Activated naive CD8-positive, alpha-beta T cell treated with anti-CD3 and anti-CD28 coated beads for 36 hours (primary cell): ENCODE results near the gene LARGE1. TPM values are rescaled to one million over a fixed set of nuclear protein-coding genes. Genes with fewer than 3 reads are reported as not detected.

ENCODE experiments used
- DNase-seq: peaks from one replicate; pipeline ENCODE4 v3.0.0; 2021
- H3K27ac Mint-ChIP-seq: one replicate; pipeline ENCODE4 v1.8.0; 2022; ENCODE audit warnings: mild to moderate bottlenecking, moderate library complexity, mixed read lengths
- H3K27me3 Mint-ChIP-seq: one replicate; pipeline ENCODE4 v1.8.0; 2022; ENCODE audit warnings: mild to moderate bottlenecking, mixed read lengths
- H3K36me3 Mint-ChIP-seq: one replicate; pipeline ENCODE4 v1.8.0; 2021; ENCODE audit warnings: mild to moderate bottlenecking, mixed read lengths
- H3K4me1 Mint-ChIP-seq: one replicate; pipeline ENCODE4 v1.8.0; 2021; ENCODE audit warnings: mixed read lengths
- H3K4me3 Mint-ChIP-seq: one replicate; pipeline ENCODE4 v1.8.0; 2022; ENCODE audit warnings: mild to moderate bottlenecking, moderate library complexity, mixed read lengths
- H3K9me3 Mint-ChIP-seq: one replicate; pipeline ENCODE4 v1.8.0; 2022; ENCODE audit warnings: mixed read lengths
- total RNA-seq, 2 experiments: library from RNA; stranded (reverse); gene quantifications; one replicate each; pipeline ENCODE4 v1.2.3, GENCODE V29; 2021

LARGE1 gene
- total RNA-seq, 2 experiments from 2014 or later, result 0.28 to 0.93 TPM

GRCh38 chr22:33326540-33327295 is 593.6 kb downstream of the LARGE1 start:
- H3K27me3 Mint-ChIP-seq, result peaks cover 4% of the 10 kb centered on the region
- DNase-seq, result no peak
- H3K4me3 Mint-ChIP-seq, result no peak overlapping the region
- H3K27ac Mint-ChIP-seq, result no peak overlapping the region
- H3K36me3 Mint-ChIP-seq, result no peaks in the 10 kb centered on the region
- H3K4me1 Mint-ChIP-seq, result peaks cover 1% of the 10 kb centered on the region
- H3K9me3 Mint-ChIP-seq, result no peaks in the 10 kb centered on the region

- H3K27ac Mint-ChIP-seq, result no peak overlapping the region
- no peak overlapping the region for H3K4me3 Mint-ChIP-seq
- H3K36me3 Mint-ChIP-seq, result no peaks in the 10 kb centered on the region
- H3K27me3 Mint-ChIP-seq, result peaks cover 4% of the 10 kb centered on the region
- H3K9me3 Mint-ChIP-seq, result no peaks in the 10 kb centered on the region
- no peak for DNase-seq
- peaks cover 3% of the 10 kb centered on the region for H3K4me1 Mint-ChIP-seq
Observed at GRCh38 chr22:33325232-33326004, 594.9 kb downstream of the LARGE1 start.

GRCh38 chr22:33324228-33324627 is 596.0 kb downstream of the LARGE1 start:
- no peak overlapping the region for H3K4me3 Mint-ChIP-seq
- H3K27ac Mint-ChIP-seq, result no peak overlapping the region
- H3K36me3 Mint-ChIP-seq, result no peaks in the 10 kb centered on the region
- H3K4me1 Mint-ChIP-seq, result peaks cover 2% of the 10 kb centered on the region
- H3K27me3 Mint-ChIP-seq, result peaks cover 4% of the 10 kb centered on the region
- H3K9me3 Mint-ChIP-seq, result no peaks in the 10 kb centered on the region
- DNase-seq, result no peak

- Mint-ChIP-seq H3K4me3 (no peak overlapping the region), H3K9me3 (no peaks in the 10 kb centered on the region), H3K4me1 (peaks cover 1% of the 10 kb centered on the region), H3K36me3 (no peaks in the 10 kb centered on the region), H3K27me3 (no peaks in the 10 kb centered on the region), H3K27ac (no peak overlapping the region)
- DNase-seq, result peak; percentile 3
Observed at GRCh38 chr22:33321466-33321865, 598.8 kb downstream of the LARGE1 start.

GRCh38 chr22:33315954-33316353 is 604.3 kb downstream of the LARGE1 start:
- Mint-ChIP-seq H3K27ac (no peak overlapping the region), H3K9me3 (no peaks in the 10 kb centered on the region), H3K27me3 (no peaks in the 10 kb centered on the region), H3K36me3 (no peaks in the 10 kb centered on the region), H3K4me3 (no peak overlapping the region), H3K4me1 (no peaks in the 10 kb centered on the region)
- no peak for DNase-seq

GRCh38 chr22:33315117-33315516 is 605.2 kb downstream of the LARGE1 start:
- H3K36me3 Mint-ChIP-seq, result no peaks in the 10 kb centered on the region
- no peak for DNase-seq
- no peak overlapping the region for H3K4me3 Mint-ChIP-seq
- H3K27me3 Mint-ChIP-seq, result no peaks in the 10 kb centered on the region
- H3K4me1 Mint-ChIP-seq, result no peaks in the 10 kb centered on the region
- no peak overlapping the region for H3K27ac Mint-ChIP-seq
- no peaks in the 10 kb centered on the region for H3K9me3 Mint-ChIP-seq

- no peak for DNase-seq
- Mint-ChIP-seq H3K4me1 (no peaks in the 10 kb centered on the region), H3K36me3 (no peaks in the 10 kb centered on the region), H3K27me3 (no peaks in the 10 kb centered on the region), H3K27ac (no peak overlapping the region), H3K4me3 (no peak overlapping the region), H3K9me3 (no peaks in the 10 kb centered on the region)
Observed at GRCh38 chr22:33314316-33314715, 606.0 kb downstream of the LARGE1 start.

- Mint-ChIP-seq H3K4me3 (no peak overlapping the region), H3K27me3 (peaks cover 5% of the 10 kb centered on the region), H3K36me3 (no peaks in the 10 kb centered on the region), H3K27ac (no peak overlapping the region), H3K9me3 (no peaks in the 10 kb centered on the region), H3K4me1 (no peaks in the 10 kb centered on the region)
- DNase-seq, result no peak
Observed at GRCh38 chr22:33303099-33303498, 617.2 kb downstream of the LARGE1 start.

GRCh38 chr22:33302549-33302948 is 617.7 kb downstream of the LARGE1 start:
- no peaks in the 10 kb centered on the region for H3K36me3 Mint-ChIP-seq
- DNase-seq, result no peak
- no peaks in the 10 kb centered on the region for H3K9me3 Mint-ChIP-seq
- no peaks in the 10 kb centered on the region for H3K4me1 Mint-ChIP-seq
- H3K27me3 Mint-ChIP-seq, result peaks cover 5% of the 10 kb centered on the region
- no peak overlapping the region for H3K4me3 Mint-ChIP-seq
- no peak overlapping the region for H3K27ac Mint-ChIP-seq

GRCh38 chr22:33302049-33302545 is 618.2 kb downstream of the LARGE1 start:
- no peaks in the 10 kb centered on the region for H3K9me3 Mint-ChIP-seq
- H3K4me1 Mint-ChIP-seq, result no peaks in the 10 kb centered on the region
- DNase-seq, result peak; percentile 50
- no peaks in the 10 kb centered on the region for H3K36me3 Mint-ChIP-seq
- peaks cover 5% of the 10 kb centered on the region for H3K27me3 Mint-ChIP-seq
- no peak overlapping the region for H3K4me3 Mint-ChIP-seq
- no peak overlapping the region for H3K27ac Mint-ChIP-seq

- peaks cover 5% of the 10 kb centered on the region for H3K27me3 Mint-ChIP-seq
- H3K4me1 Mint-ChIP-seq, result no peaks in the 10 kb centered on the region
- no peaks in the 10 kb centered on the region for H3K36me3 Mint-ChIP-seq
- H3K9me3 Mint-ChIP-seq, result no peaks in the 10 kb centered on the region
- H3K4me3 Mint-ChIP-seq, result no peak overlapping the region
- DNase-seq, result no peak
- peak overlapping the region; percentile 16 for H3K27ac Mint-ChIP-seq
Observed at GRCh38 chr22:33300165-33300564, 620.1 kb downstream of the LARGE1 start.

GRCh38 chr22:33299245-33299956 is 620.9 kb downstream of the LARGE1 start:
- Mint-ChIP-seq H3K4me1 (no peaks in the 10 kb centered on the region), H3K27ac (peak overlapping the region; percentile 63), H3K27me3 (peaks cover 5% of the 10 kb centered on the region), H3K4me3 (no peak overlapping the region), H3K9me3 (no peaks in the 10 kb centered on the region), H3K36me3 (no peaks in the 10 kb centered on the region)
- DNase-seq, result no peak

- Mint-ChIP-seq H3K4me3 (no peak overlapping the region), H3K9me3 (no peaks in the 10 kb centered on the region), H3K36me3 (no peaks in the 10 kb centered on the region), H3K27me3 (no peaks in the 10 kb centered on the region), H3K4me1 (no peaks in the 10 kb centered on the region), H3K27ac (no peak overlapping the region)
- DNase-seq, result no peak
Observed at GRCh38 chr22:33296941-33297340, 623.3 kb downstream of the LARGE1 start.

- no peaks in the 10 kb centered on the region for H3K9me3 Mint-ChIP-seq
- no peaks in the 10 kb centered on the region for H3K4me1 Mint-ChIP-seq
- H3K36me3 Mint-ChIP-seq, result no peaks in the 10 kb centered on the region
- no peak overlapping the region for H3K4me3 Mint-ChIP-seq
- no peak for DNase-seq
- H3K27ac Mint-ChIP-seq, result no peak overlapping the region
- no peaks in the 10 kb centered on the region for H3K27me3 Mint-ChIP-seq
Observed at GRCh38 chr22:33288078-33288477, 632.2 kb downstream of the LARGE1 start.

- no peaks in the 10 kb centered on the region for H3K27me3 Mint-ChIP-seq
- H3K9me3 Mint-ChIP-seq, result no peaks in the 10 kb centered on the region
Observed at GRCh38 chr22:33275073-33275443, 645.2 kb downstream of the LARGE1 start.

More at GRCh38 chr22:33275073-33275443, 645.2 kb downstream of the LARGE1 start:
- DNase-seq, result no peak
- no peak overlapping the region for H3K27ac Mint-ChIP-seq
- no peaks in the 10 kb centered on the region for H3K36me3 Mint-ChIP-seq
- no peaks in the 10 kb centered on the region for H3K4me1 Mint-ChIP-seq
- H3K4me3 Mint-ChIP-seq, result no peak overlapping the region
